IMR-90 (cell line): ENCODE measurements around the gene DENND1A. TPM values are rescaled to one million over a fixed set of nuclear protein-coding genes. Genes with fewer than 3 reads are reported as not detected.
A peak's percentile ranks its signal among the peaks of the same experiment; 100 is the strongest.

Experiments used
- ATAC-seq: fragments of 200-7000 bp; cut with Tn5 transposase; 2 replicates; pipeline ENCODE4 v1.9.1; 2020; ENCODE audit warnings: low read depth, mild to moderate bottlenecking, moderate library complexity
- BruUV-seq: library from RNA; stranded (reverse); fragments of 400-500 nt; replicated peaks from 2 replicates; lab custom pipeline; 2021; lab: Mats Ljungman, UMichigan
- CTCF ChIA-PET: fragments of 300-600 bp; formaldehyde crosslinking; extraction: SDS; loops from one replicate; lab custom pipeline; 2021; ENCODE audit warnings: antibody characterized with exemption; lab: Yijun Ruan, JAX
- POLR2A ChIA-PET: fragments of 300-600 bp; sonication (Branson Sonifier 250); formaldehyde crosslinking; loops from one replicate; lab custom pipeline; 2022; ENCODE audit warnings: antibody characterized with exemption; ENCODE audit not compliant: unreplicated experiment; lab: Charles Lee
- DNase-seq: peaks from one replicate; pipeline ENCODE4 v3.0.0; 2013
- H2AFZ ChIP-seq: replicated peaks from 2 replicates; pipeline ENCODE3; 2013; ENCODE audit warnings: low read length, mild to moderate bottlenecking; ENCODE audit not compliant: poor library complexity
- H2AK5ac ChIP-seq: 2 replicates; pipeline ENCODE4 v1.6.1; 2013; ENCODE audit warnings: low read depth, low read length, inconsistent platforms
- H2AK9ac ChIP-seq: replicated peaks from 2 replicates; pipeline ENCODE3; 2013; ENCODE audit warnings: mild to moderate bottlenecking, low read depth, low read length, moderate library complexity; ENCODE audit not compliant: poor library complexity
- H2BK120ac ChIP-seq: 2 replicates; pipeline ENCODE4 v1.6.1; 2013; ENCODE audit warnings: low read depth, low read length, inconsistent platforms
- H2BK15ac ChIP-seq: 3 replicates; pipeline ENCODE4 v1.6.1; 2013; ENCODE audit warnings: low read depth, low read length, inconsistent platforms
- H2BK20ac ChIP-seq: 2 replicates; pipeline ENCODE4 v1.6.1; 2013; ENCODE audit warnings: low read depth, mild to moderate bottlenecking, inconsistent platforms, low read length, moderate library complexity
- H2BK5ac ChIP-seq: 2 replicates; pipeline ENCODE4 v1.6.1; 2013; ENCODE audit warnings: mild to moderate bottlenecking, low read depth, low read length, inconsistent platforms; ENCODE audit not compliant: poor library complexity, severe bottlenecking
- H3K14ac ChIP-seq: replicated peaks from 2 replicates; pipeline ENCODE4 v1.6.1; 2013; ENCODE audit warnings: low read depth, low read length, inconsistent platforms
- H3K18ac ChIP-seq: 2 replicates; pipeline ENCODE4 v1.6.1; 2013; ENCODE audit warnings: low read depth, low read length, control low read depth
- H3K23ac ChIP-seq: 2 replicates; pipeline ENCODE4 v1.6.1; 2013; ENCODE audit warnings: low read depth, low read length, inconsistent platforms
- H3K27ac ChIP-seq: 2 replicates; pipeline ENCODE4 v1.5.1; 2013; ENCODE audit warnings: mild to moderate bottlenecking, control low read depth, low read length; ENCODE audit not compliant: insufficient read depth
- H3K27me3 ChIP-seq: 2 replicates; pipeline ENCODE4 v1.6.1; 2013; ENCODE audit warnings: low read length; ENCODE audit not compliant: control insufficient read depth, insufficient read depth
- H3K36me3 ChIP-seq: 2 replicates; pipeline ENCODE4 v1.6.1; 2013; ENCODE audit warnings: low read length, mixed read lengths; ENCODE audit not compliant: control insufficient read depth, insufficient read depth
- H3K4ac ChIP-seq: 2 replicates; pipeline ENCODE4 v1.6.1; 2013; ENCODE audit warnings: low read depth, low read length, inconsistent platforms
- H3K4me1 ChIP-seq: 2 replicates; pipeline ENCODE4 v1.6.1; 2013; ENCODE audit warnings: low read length, mixed read lengths; ENCODE audit not compliant: control insufficient read depth, insufficient read depth
- H3K4me2 ChIP-seq: 2 replicates; pipeline ENCODE4 v1.6.1; 2013; ENCODE audit warnings: low read depth, mild to moderate bottlenecking, control low read depth, low read length, moderate library complexity
- H3K4me3 ChIP-seq: 2 replicates; pipeline ENCODE4 v1.5.1; 2013; ENCODE audit warnings: low read depth, mild to moderate bottlenecking, control low read depth, low read length, moderate library complexity; ENCODE audit not compliant: insufficient read depth
- H3K56ac ChIP-seq: 2 replicates; pipeline ENCODE4 v1.6.1; 2013; ENCODE audit warnings: low read length, inconsistent platforms; ENCODE audit not compliant: insufficient read depth; ENCODE audit errors: extremely low read depth
- H3K79me1 ChIP-seq, 2 experiments: 2 replicates each; pipeline ENCODE4 v1.6.1; 2013; ENCODE audit warnings: low read length in 2 of 2, inconsistent platforms in 1 of 2, low read depth in 1 of 2
- H3K9ac ChIP-seq: 2 replicates; pipeline ENCODE4 v1.6.1; 2013; ENCODE audit warnings: low read depth, low read length, control low read depth
- H3K9me1 ChIP-seq: 2 replicates; pipeline ENCODE4 v1.6.1; 2013; ENCODE audit warnings: low read length, inconsistent platforms; ENCODE audit not compliant: insufficient read depth
- H3K9me3 ChIP-seq: 2 replicates; pipeline ENCODE4 v1.6.1; 2013; ENCODE audit warnings: low read length; ENCODE audit not compliant: control insufficient read depth, insufficient read depth
- H4K20me1 ChIP-seq: 2 replicates; pipeline ENCODE4 v1.6.1; 2013; ENCODE audit warnings: low read length, inconsistent platforms; ENCODE audit not compliant: insufficient read depth
- H4K5ac ChIP-seq: 2 replicates; pipeline ENCODE4 v1.6.1; 2013; ENCODE audit warnings: mild to moderate bottlenecking, low read depth, low read length, control low read depth
- H4K8ac ChIP-seq, 2 experiments: 2 replicates each; pipeline ENCODE4 v1.6.1; 2013; ENCODE audit warnings: low read depth in 2 of 2, low read length in 2 of 2, control low read depth in 1 of 2, inconsistent platforms in 1 of 2
- H4K91ac ChIP-seq: 2 replicates; pipeline ENCODE4 v1.6.1; 2013; ENCODE audit warnings: low read depth, low read length, inconsistent platforms; ENCODE audit not compliant: insufficient read depth
- CEBPB ChIP-seq: IDR thresholded peaks from 2 replicates; pipeline ENCODE4 v1.6.1; 2012; ENCODE audit warnings: low read depth, low read length, improper control_type of control experiment
- MAZ ChIP-seq: IDR thresholded peaks from 2 replicates; pipeline ENCODE4 v1.6.1; 2012; ENCODE audit warnings: low read depth, mild to moderate bottlenecking, low read length, improper control_type of control experiment, moderate library complexity, borderline replicate concordance
- WGBS, 2 experiments: methylation state at CpG; one replicate each; pipeline versions ENCODE4 v1.1.5 to v1.1.7; 2013; ENCODE audit warnings: missing lambda C conversion rate in 2 of 2; ENCODE audit not compliant: insufficient read length in 1 of 2; ENCODE audit errors: extremely low coverage in 2 of 2; 5-methylcytosine and 5-hydroxymethylcytosine counted together
- dilution Hi-C: fragments of 300-500 bp; cut with HindIII; formaldehyde crosslinking; loops from one replicate; pipeline ENCODE4 v1.14.3; 2018; ENCODE audit warnings: low sequenced_read_pairs; ENCODE audit not compliant: unreplicated experiment
- in situ Hi-C: fragments of 300-500 bp; cut with MboI; formaldehyde crosslinking; loops from 3 replicates; pipeline ENCODE4 v1.14.3; 2019; ENCODE audit warnings: low sequenced_read_pairs, inconsistent platforms, mixed read lengths
- intact Hi-C: fragments of 100-400 bp; cut with micrococcal nuclease; formaldehyde crosslinking; loops from 2 replicates; pipeline ENCODE4 v1.10.0; 2022
- polyA plus RNA-seq, 3 experiments: library from polyadenylated mRNA; depleted of rRNA; stranded (reverse); fragments of >200 nt; gene quantifications; 2 replicates each; pipeline ENCODE4 v1.2.3, GENCODE V29; 2012; ENCODE audit warnings: low replicate concordance in 1 of 3
- total RNA-seq: library from RNA; depleted of rRNA; stranded (reverse); fragments of >200 nt; gene quantifications from 2 replicates; pipeline ENCODE4 v1.2.3, GENCODE V29; 2012

The DENND1A gene
- total and polyA plus RNA-seq, 2 of the 4 experiments (the other 2 are of a cell fraction) = 21.4 to 27.6 TPM

- DNase-seq (no peak), ATAC-seq (no peak)
- Histone ChIP-seq H3K4me3 (no peak overlapping the region), H3K56ac (no peak overlapping the region), H4K20me1 (peaks cover 3% of the 10 kb centered on the region; the same call in 1 of the 2 replicates), H2BK120ac (no peak overlapping the region), H2AFZ (no peak overlapping the region), H4K8ac (no peak overlapping the region), H4K5ac (no peak overlapping the region), H3K4ac (no peak overlapping the region), H3K27me3 (no peaks in the 10 kb centered on the region), H2BK5ac (no peak overlapping the region), H3K27ac (no peak overlapping the region), H2BK20ac (no peak overlapping the region), H3K9me1 (peaks cover 3% of the 10 kb centered on the region), H3K9ac (no peak overlapping the region), H3K9me3 (no peaks in the 10 kb centered on the region), H3K4me1 (peaks cover 5% of the 10 kb centered on the region; the same call in 1 of the 2 replicates), H3K14ac (no peak overlapping the region), H3K23ac (no peak overlapping the region), H3K79me1 (peaks cover 0 to 6% of the 10 kb centered on the region in 2 experiments; a peak in 3 of 4 replicates), H2AK5ac (no peak overlapping the region), H2BK15ac (no peak overlapping the region), H3K4me2 (no peak overlapping the region), H4K91ac (no peak overlapping the region), H3K18ac (no peak overlapping the region), H2AK9ac (no peak overlapping the region), H3K36me3 (no peaks in the 10 kb centered on the region)
- CTCF ChIA-PET = interaction anchor here (0.6 kb wide), 1 partner anchor 515 kb away, joined by 3 read pairs; no protein-coding TSS in a partner anchor
- no peak for TF ChIP-seq MAZ
- TF ChIP-seq CEBPB = peak; percentile 89
- intact Hi-C loops = loop anchor here (5.0 kb wide), 1 partner anchor 43 kb away; no protein-coding TSS in a partner anchor
- no CpG with 5 or more reads among the region's 2 CpGs for WGBS, 2 experiments
- BruUV-seq = no TSS peak
- in situ Hi-C loops = no loop called here
- POLR2A ChIA-PET = no interaction called here
- dilution Hi-C loops = no loop called here
Observed at GRCh38 chr9:123739902-123740301, 190.0 kb downstream of the DENND1A start.
